HFF-Myc (cell line): Measurements from ENCODE around the gene SFXN1.
"Not testable (repeated sequence)": the region's sequence is repeated elsewhere in the genome, so short reads cannot be mapped to it uniquely, and the experiment has no call there.

Source experiments
- DNase-seq: peaks from one replicate; pipeline ENCODE4 v3.0.0-alpha.2; 2011; ENCODE audit warnings: low read depth; ENCODE audit errors: extremely low read depth
- H3K4me3 ChIP-seq: replicated peaks from 2 replicates; pipeline ENCODE4 v1.5.1; 2011; ENCODE audit warnings: low read depth, mild to moderate bottlenecking, control low read depth, low read length
- CTCF ChIP-seq: IDR thresholded peaks from 2 replicates; pipeline ENCODE4 v1.5.1; 2012; ENCODE audit warnings: mild to moderate bottlenecking, low read depth, low read length, control low read depth; ENCODE audit errors: missing control alignments

The SFXN1 gene

GRCh38 chr5:175493260-175493659 is 14.9 kb downstream of the SFXN1 start:
- no peak for DNase-seq
- TF ChIP-seq CTCF = no peak
- H3K4me3 ChIP-seq = no peak overlapping the region

- no peak overlapping the region for H3K4me3 ChIP-seq
- no peak for TF ChIP-seq CTCF
- DNase-seq = no peak
Observed at GRCh38 chr5:175493726-175494125, 15.4 kb downstream of the SFXN1 start.

- no peak overlapping the region for H3K4me3 ChIP-seq
- no peak for TF ChIP-seq CTCF
- no peak for DNase-seq
Observed at GRCh38 chr5:175494264-175495183, 16.2 kb downstream of the SFXN1 start.

- no peak for DNase-seq
- H3K4me3 ChIP-seq = no peak overlapping the region
- no peak for TF ChIP-seq CTCF
Observed at GRCh38 chr5:175501759-175502158, 23.4 kb downstream of the SFXN1 start.

- not testable (repeated sequence) for H3K4me3 ChIP-seq, DNase-seq
Observed at GRCh38 chr5:175507671-175508070, 29.3 kb downstream of the SFXN1 start.

GRCh38 chr5:175508896-175509295 is 30.5 kb downstream of the SFXN1 start:
- H3K4me3 ChIP-seq = no peak overlapping the region
- no peak for TF ChIP-seq CTCF

GRCh38 chr5:175513297-175513696 is 34.9 kb downstream of the SFXN1 start:
- no peak overlapping the region for H3K4me3 ChIP-seq
- DNase-seq = no peak
- TF ChIP-seq CTCF = no peak

More at GRCh38 chr5:175508896-175509295, 30.5 kb downstream of the SFXN1 start:
- DNase-seq = no peak
